Measurements from ENCODE around the gene SUGP2.
A peak's percentile ranks its signal among the peaks of the same experiment; 100 is the strongest.

The SUGP2 gene

GRCh38 chr19:19059837-19060611 is 26.7 kb upstream of the SUGP2 start:
- DNase-seq = no peak

GRCh38 chr19:19059018-19059836 is 25.9 kb upstream of the SUGP2 start:
- DNase-seq = no peak

- DNase-seq = no peak
These were observed 24.4 kb upstream of the SUGP2 start for GRCh38 chr19:19057720-19058119.

DNA sequence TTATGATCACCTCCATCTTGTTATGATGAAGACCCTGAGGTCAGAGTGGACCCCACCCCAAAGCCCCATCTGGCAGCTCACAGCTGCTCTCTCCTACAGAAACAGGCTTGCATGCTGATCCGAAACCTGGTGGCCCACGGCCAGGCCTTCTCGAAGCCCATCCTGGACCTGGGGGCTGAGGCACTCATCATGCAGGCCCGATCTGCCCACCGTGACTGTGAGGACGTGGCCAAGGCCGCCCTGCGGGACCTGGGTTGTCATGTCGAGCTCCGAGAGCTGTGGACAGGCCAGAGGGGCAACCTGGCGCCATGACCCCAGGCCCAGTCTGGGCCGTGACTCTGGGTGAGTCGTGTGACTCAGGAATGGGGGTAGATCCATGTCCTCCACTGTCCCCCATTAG is 24.0 kb upstream of the SUGP2 start:
- DNase-seq = no peak

DNA sequence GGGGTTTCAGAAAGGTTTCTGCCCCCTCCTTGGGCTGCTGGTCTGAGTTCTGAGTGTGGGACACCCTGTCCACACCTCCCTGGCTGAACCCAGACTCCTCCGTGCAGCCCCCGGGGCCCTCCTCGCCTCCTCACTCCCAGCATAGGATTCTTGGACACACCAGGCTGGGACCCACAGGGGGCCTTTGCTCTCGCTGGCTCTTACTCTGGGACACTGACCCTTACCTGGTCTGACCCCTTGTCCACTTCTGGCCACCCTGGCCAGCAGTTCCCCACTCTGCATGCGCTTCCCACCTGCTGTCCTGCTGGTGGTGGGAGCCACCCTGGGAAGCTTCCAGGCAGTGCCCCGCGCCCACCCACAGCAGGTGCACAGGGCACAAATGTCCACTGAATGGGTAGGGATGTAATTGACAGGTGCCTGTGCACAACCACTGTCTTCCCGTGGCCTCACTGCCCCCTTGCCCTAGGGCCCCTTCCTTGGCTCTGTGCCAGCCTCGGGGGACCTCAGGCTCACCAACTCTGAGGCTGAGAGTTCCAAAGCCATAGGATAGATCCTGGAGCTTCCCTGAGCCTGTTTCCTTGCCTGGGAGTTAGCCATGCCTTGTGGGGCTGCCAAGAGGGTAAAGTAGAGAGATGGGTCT is 23.4 kb upstream of the SUGP2 start:
- no peak for DNase-seq

- DNase-seq = no peak
These were observed 22.4 kb upstream of the SUGP2 start for GRCh38 chr19:19055701-19056100.

DNA sequence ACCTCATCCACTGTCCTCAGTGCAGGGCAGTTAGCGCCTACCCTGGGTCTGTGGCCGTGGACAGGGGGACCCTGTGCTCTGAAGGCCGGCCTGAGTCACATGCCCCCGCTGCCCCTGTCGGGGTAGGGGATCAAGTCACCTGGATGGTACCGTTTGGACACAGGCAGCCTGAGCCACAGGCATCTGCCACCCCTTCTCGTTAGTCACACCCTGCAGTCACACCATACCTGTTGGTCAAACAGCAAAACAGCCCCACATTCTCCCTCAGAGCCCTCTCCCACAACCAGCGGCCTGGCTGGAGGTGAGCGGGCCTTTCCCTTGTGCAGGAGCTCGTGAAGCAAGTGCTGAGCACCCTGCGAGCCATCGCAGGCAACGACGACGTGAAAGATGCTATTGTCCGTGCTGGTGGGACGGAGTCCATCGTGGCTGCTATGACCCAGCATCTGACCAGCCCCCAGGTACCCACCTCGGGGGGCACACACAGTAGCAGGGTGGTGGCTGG is 21.7 kb upstream of the SUGP2 start:
- DNase-seq = no peak

GRCh38 chr19:19054315-19054938 is 21.1 kb upstream of the SUGP2 start:
- no peak for DNase-seq

- no peak for DNase-seq
These were observed 20.4 kb upstream of the SUGP2 start for GRCh38 chr19:19053508-19054314.

DNA sequence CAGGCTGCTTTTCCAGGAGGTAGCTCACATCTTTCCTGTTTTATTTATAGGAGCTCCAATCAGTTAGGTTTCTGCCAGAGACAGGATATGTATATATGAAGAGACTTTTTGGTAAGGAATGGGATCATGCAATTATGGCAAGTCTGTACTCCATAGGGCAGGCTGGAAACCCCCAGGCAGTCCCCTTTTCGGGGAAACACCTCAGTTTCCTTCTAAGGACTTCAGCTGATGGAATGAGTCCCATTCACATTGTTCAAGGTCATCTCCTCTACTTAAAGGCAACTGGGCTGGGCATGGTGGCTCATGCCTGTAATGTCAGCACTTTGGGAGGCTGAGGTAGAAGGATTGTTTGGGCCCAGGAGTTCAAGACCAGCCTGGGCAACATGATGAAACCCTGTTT is 19.6 kb upstream of the SUGP2 start:
- no peak for DNase-seq

DNA sequence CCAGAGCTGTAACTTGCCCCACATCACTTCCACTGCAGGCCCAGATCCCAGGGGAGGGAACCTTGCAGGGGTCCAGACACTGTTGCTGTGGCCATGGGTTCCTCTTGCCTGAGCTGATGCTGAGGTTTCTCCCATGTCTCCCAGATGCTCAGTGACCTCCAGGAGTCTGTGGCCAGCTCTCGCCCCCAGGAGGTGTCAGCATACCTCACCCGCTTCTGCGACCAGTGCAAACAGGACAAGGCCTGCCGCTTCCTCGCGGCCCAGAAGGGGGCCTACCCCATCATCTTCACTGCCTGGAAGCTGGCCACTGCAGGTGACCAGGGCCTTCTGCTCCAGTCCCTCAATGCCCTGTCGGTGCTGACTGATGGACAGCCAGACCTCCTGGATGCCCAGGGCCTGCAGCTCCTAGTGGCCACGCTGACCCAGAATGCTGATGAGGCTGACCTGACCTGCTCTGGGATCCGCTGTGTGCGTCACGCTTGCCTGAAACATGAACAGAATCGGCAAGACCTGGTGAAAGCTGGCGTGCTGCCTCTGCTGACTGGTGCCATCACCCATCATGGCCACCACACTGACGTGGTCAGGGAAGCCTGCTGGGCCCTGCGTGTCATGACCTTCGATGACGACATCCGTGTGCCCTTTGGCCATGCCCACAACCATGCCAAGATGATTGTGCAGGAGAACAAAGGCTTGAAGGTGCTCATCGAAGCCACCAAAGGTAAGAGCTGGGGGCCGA is 18.3 kb upstream of the SUGP2 start:
- no peak for DNase-seq

- no peak for DNase-seq
These were observed 17.4 kb upstream of the SUGP2 start for GRCh38 chr19:19050731-19051130.

GRCh38 chr19:19050104-19050503 is 16.8 kb upstream of the SUGP2 start:
- no peak for DNase-seq

DNA sequence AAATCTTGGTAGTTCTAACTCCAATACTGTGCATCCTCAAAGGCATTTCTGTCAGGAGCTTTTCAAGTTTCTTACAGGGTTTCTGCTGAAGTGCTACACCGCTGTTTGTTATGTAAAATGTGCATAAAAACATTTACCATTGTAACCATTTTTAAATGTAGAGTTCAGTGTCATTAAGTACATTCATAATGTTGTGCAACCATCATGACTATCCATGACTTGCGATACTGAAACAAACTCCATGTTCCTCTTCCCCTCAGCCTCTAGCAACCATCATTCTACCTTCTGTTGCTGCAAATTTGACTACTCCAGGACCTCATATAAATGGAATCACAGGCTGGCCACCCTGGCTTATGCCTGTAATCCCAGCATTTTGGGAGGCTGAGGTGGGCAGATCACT is 16.1 kb upstream of the SUGP2 start:
- no peak for DNase-seq

DNA sequence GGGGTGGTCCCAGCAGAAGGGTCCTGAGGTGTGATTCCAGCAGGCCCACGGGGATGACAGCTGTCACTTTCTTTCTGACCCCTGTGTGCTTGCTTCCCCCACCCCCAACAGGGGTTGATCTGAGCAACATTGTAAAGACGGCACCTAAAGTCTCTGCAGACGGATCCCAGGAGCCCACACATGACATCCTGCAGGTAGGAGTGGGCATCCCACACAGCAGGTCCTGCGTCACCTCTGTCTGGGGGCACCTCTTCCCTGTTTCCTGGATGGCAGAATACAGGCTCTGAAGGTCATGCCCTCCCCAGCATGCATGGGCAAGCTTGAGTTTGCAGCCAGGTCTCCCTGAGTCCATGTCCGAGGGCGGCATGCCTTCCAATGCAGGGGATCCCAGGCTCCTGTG is 10.6 kb upstream of the SUGP2 start:
- DNase-seq = no peak

DNA sequence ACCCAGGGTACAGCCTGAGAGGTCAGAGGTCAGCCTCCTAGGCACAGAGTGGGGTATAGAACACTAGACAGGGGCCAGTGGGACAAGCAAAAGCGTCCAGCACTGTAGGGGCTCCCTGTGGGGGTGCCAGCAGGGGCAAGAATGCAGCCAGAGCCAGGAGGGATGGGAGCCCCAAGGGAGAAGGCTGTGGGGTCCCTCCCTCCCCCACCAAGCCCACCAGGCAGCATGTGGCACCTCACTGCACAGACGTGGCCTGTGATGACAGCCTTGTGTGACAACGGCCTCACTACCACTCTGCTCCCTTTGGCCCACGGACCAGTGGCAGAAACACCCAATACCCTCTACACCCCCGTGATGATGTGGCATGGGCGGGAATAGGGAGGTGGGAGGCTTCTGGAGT is 10.2 kb upstream of the SUGP2 start:
- DNase-seq = no peak

DNA sequence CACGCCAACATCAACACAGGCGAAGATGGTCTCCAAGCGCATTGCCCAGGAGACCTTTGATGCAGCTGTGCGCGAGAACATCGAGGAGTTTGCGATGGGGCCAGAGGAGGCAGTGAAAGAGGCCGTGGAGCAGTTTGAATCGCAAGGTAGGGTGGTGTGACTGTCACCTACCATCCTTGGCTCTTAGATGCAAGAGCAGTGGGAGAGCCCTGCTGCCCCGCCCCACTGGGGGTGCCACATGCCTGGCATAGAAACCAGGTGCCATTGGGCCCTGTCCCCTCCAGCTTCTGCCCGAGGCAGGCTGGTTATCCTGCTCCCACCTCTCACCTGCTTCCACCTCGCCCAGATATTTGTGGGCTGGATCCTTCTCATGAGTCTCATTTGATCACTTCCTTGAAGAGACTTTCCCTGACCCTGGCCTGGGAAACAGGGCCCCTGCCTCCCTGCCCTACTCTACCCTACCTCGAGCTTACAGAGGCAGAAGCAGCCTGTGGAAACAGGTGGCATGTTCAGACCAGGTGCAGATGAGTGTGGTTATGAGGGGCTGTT is 9.5 kb upstream of the SUGP2 start:
- no peak for DNase-seq

- DNase-seq = no peak
These were observed 7.1 kb upstream of the SUGP2 start for GRCh38 chr19:19040417-19040816.

GRCh38 chr19:19039901-19040300 is 6.6 kb upstream of the SUGP2 start:
- DNase-seq = no peak

- DNase-seq = peak; percentile 19
These were observed 897 bp upstream of the SUGP2 start for GRCh38 chr19:19034204-19034624.

- peak; percentile 75 for DNase-seq
These were observed 216 bp downstream of the SUGP2 start for GRCh38 chr19:19033176-19033425.

Data from right kidney (tissue), 1 donor.